GM19043 (cell line): ENCODE data around the gene STXBP6.

Source experiments
- ATAC-seq: cut with Tn5 transposase; IDR thresholded peaks from one replicate; pipeline ENCODE4 v1.9.1; 2021; ENCODE audit warnings: low read depth; ENCODE audit not compliant: unreplicated experiment

STXBP6 gene

GRCh38 chr14:24924544-24924943, 125.4 kb downstream of the STXBP6 start:
- no peak for ATAC-seq

- ATAC-seq, result no peak
Observed at GRCh38 chr14:24921903-24922302, 128.0 kb downstream of the STXBP6 start.

- no peak for ATAC-seq
Observed at GRCh38 chr14:24920265-24921075, 129.5 kb downstream of the STXBP6 start.

GRCh38 chr14:24918822-24919221, 131.1 kb downstream of the STXBP6 start:
- ATAC-seq, result no peak

- ATAC-seq, result no peak
Observed at GRCh38 chr14:24915958-24916595, 133.9 kb downstream of the STXBP6 start.

GRCh38 chr14:24915403-24915921, 134.5 kb downstream of the STXBP6 start:
- ATAC-seq, result no peak

GRCh38 chr14:24913746-24914145, 136.2 kb downstream of the STXBP6 start:
- no peak for ATAC-seq

GRCh38 chr14:24913021-24913420, 136.9 kb downstream of the STXBP6 start:
- no peak for ATAC-seq

GRCh38 chr14:24911324-24912109, 138.4 kb downstream of the STXBP6 start:
- no peak for ATAC-seq

GRCh38 chr14:24910408-24910986, 139.4 kb downstream of the STXBP6 start:
- ATAC-seq, result no peak

- ATAC-seq, result no peak
Observed at GRCh38 chr14:24909523-24910302, 140.2 kb downstream of the STXBP6 start.

GRCh38 chr14:24908592-24909236, 141.2 kb downstream of the STXBP6 start:
- ATAC-seq, result no peak

- no peak for ATAC-seq
Observed at GRCh38 chr14:24904533-24904932, 145.4 kb downstream of the STXBP6 start.

- no peak for ATAC-seq
Observed at GRCh38 chr14:24903337-24903736, 146.6 kb downstream of the STXBP6 start.

GRCh38 chr14:24900269-24901100, 149.5 kb downstream of the STXBP6 start:
- ATAC-seq, result no peak

GRCh38 chr14:24897793-24898192, 152.2 kb downstream of the STXBP6 start:
- no peak for ATAC-seq

GRCh38 chr14:24895622-24896021, 154.3 kb downstream of the STXBP6 start:
- ATAC-seq, result no peak

GRCh38 chr14:24895243-24895583, 154.7 kb downstream of the STXBP6 start:
- ATAC-seq, result no peak
